ENCODE data around the gene GUCD1.

GUCD1 gene

GRCh38 chr22:24571266-24571665 lies 16.3 kb upstream of the GUCD1 start:
- Histone ChIP-seq H3K9ac (ENCODE audit: low read length) (no peak overlapping the region), H3K9me2 (replicated peaks; ENCODE audit: insufficient read depth, low read length) (no peaks in the 10 kb centered on the region), H3K27ac (ENCODE audit: low read depth, low read length) (no peak overlapping the region), H3K79me2 (ENCODE audit: insufficient read depth, low read length) (peaks cover 10% of the 10 kb centered on the region), H4K20me1 (ENCODE audit: low read depth, low read length) (peaks cover 5% of the 10 kb centered on the region; the same call in 1 of the 2 replicates), H3K27me3 (ENCODE audit: low read length) (no peaks in the 10 kb centered on the region), H3K4me3 (ENCODE audit: insufficient read depth, low read length, poor library complexity, severe bottlenecking) (no peak overlapping the region), H3K36me3 (ENCODE audit: low read length) (peaks cover 16% of the 10 kb centered on the region), H2AFZ (ENCODE audit: low read depth, low read length, severe bottlenecking) (no peak overlapping the region), H3K9me3 (ENCODE audit: insufficient read depth, low read length) (no peaks in the 10 kb centered on the region), H3K4me2 (ENCODE audit: low read depth, low read length, poor library complexity, severe bottlenecking) (no peak overlapping the region), H3F3A (ENCODE audit: insufficient read depth) (no peaks in the 10 kb centered on the region)
- no peak for TF ChIP-seq EZH2phosphoT487 (conservative IDR thresholded peaks at IDR 0.05; ENCODE audit: low read length)
- TF ChIP-seq CTCF (IDR thresholded peaks at IDR 0.05; ENCODE audit: insufficient read depth, low read length, poor library complexity, severe bottlenecking): no peak

GRCh38 chr22:24567668-24568067 lies 12.7 kb upstream of the GUCD1 start:
- Histone ChIP-seq H4K20me1 (ENCODE audit: low read depth, low read length) (peaks cover 12% of the 10 kb centered on the region; the same call in 1 of the 2 replicates), H3K4me3 (ENCODE audit: insufficient read depth, low read length, poor library complexity, severe bottlenecking) (no peak overlapping the region), H3K27me3 (ENCODE audit: low read length) (no peaks in the 10 kb centered on the region), H2AFZ (ENCODE audit: low read depth, low read length, severe bottlenecking) (no peak overlapping the region), H3K9me2 (replicated peaks; ENCODE audit: insufficient read depth, low read length) (no peaks in the 10 kb centered on the region), H3K4me2 (ENCODE audit: low read depth, low read length, poor library complexity, severe bottlenecking) (no peak overlapping the region), H3K9me3 (ENCODE audit: insufficient read depth, low read length) (no peaks in the 10 kb centered on the region), H3F3A (ENCODE audit: insufficient read depth) (no peaks in the 10 kb centered on the region), H3K27ac (ENCODE audit: low read depth, low read length) (no peak overlapping the region), H3K9ac (ENCODE audit: low read length) (no peak overlapping the region), H3K79me2 (ENCODE audit: insufficient read depth, low read length) (peaks cover 45% of the 10 kb centered on the region), H3K36me3 (ENCODE audit: low read length) (peaks cover 16% of the 10 kb centered on the region)
- TF ChIP-seq CTCF (IDR thresholded peaks at IDR 0.05; ENCODE audit: insufficient read depth, low read length, poor library complexity, severe bottlenecking) (no peak), EZH2phosphoT487 (conservative IDR thresholded peaks at IDR 0.05; ENCODE audit: low read length) (no peak)

GRCh38 chr22:24566899-24567511 lies 12.1 kb upstream of the GUCD1 start:
- H3K27ac ChIP-seq (ENCODE audit: low read depth, low read length): no peak overlapping the region
- no peak overlapping the region for H2AFZ ChIP-seq (ENCODE audit: low read depth, low read length, severe bottlenecking)
- no peaks in the 10 kb centered on the region for H3K27me3 ChIP-seq (ENCODE audit: low read length)
- H3K9ac ChIP-seq (ENCODE audit: low read length): no peak overlapping the region
- H3K79me2 ChIP-seq (ENCODE audit: insufficient read depth, low read length): peaks cover 52% of the 10 kb centered on the region
- no peak overlapping the region for H3K4me3 ChIP-seq (ENCODE audit: insufficient read depth, low read length, poor library complexity, severe bottlenecking)
- H3K9me2 ChIP-seq (replicated peaks; ENCODE audit: insufficient read depth, low read length): no peaks in the 10 kb centered on the region
- peaks cover 12% of the 10 kb centered on the region; the same call in 1 of the 2 replicates for H4K20me1 ChIP-seq (ENCODE audit: low read depth, low read length)
- H3K4me2 ChIP-seq (ENCODE audit: low read depth, low read length, poor library complexity, severe bottlenecking): no peak overlapping the region
- no peaks in the 10 kb centered on the region for H3F3A ChIP-seq (ENCODE audit: insufficient read depth)
- peaks cover 15% of the 10 kb centered on the region for H3K36me3 ChIP-seq (ENCODE audit: low read length)
- TF ChIP-seq EZH2phosphoT487 (conservative IDR thresholded peaks at IDR 0.05; ENCODE audit: low read length): no peak
- TF ChIP-seq CTCF (IDR thresholded peaks at IDR 0.05; ENCODE audit: insufficient read depth, low read length, poor library complexity, severe bottlenecking): no peak
- no peaks in the 10 kb centered on the region for H3K9me3 ChIP-seq (ENCODE audit: insufficient read depth, low read length)

Measured in SU-DHL-6 (cell line).